OCI-LY7 (cell line): ENCODE data around the gene GNAO1. TPM values are rescaled to one million over a fixed set of nuclear protein-coding genes. Genes with fewer than 3 reads are reported as not detected.

Experiments
- BruUV-seq: library from RNA; stranded (reverse); fragments of 400-500 nt; replicated peaks from 2 replicates; lab custom pipeline; 2021; lab: Mats Ljungman, UMichigan
- CTCF ChIA-PET: fragments of 300-600 bp; sonication (Branson Sonifier 250); formaldehyde crosslinking; loops from one replicate; lab custom pipeline; 2022; ENCODE audit warnings: antibody characterized with exemption; ENCODE audit not compliant: unreplicated experiment; lab: Charles Lee
- POLR2A ChIA-PET: fragments of 300-600 bp; sonication (Branson Sonifier 250); formaldehyde crosslinking; loops from one replicate; lab custom pipeline; 2022; ENCODE audit warnings: antibody characterized with exemption; lab: Charles Lee
- DNase-seq: peaks from one replicate; pipeline ENCODE4 v3.0.0-alpha.2; 2015; ENCODE audit warnings: low spot score
- H2AFZ ChIP-seq: fragments of 200-600 bp; sonication (generic), shearing (Covaris generic); 2 replicates; pipeline ENCODE4 v1.6.1; 2014; ENCODE audit warnings: mild to moderate bottlenecking, antibody characterized with exemption, low read length, moderate library complexity
- H3K27ac ChIP-seq: fragments of 200-600 bp; sonication (generic); 2 replicates; pipeline ENCODE4 v1.5.1; 2014; ENCODE audit warnings: mixed run types, low read depth, mild to moderate bottlenecking, moderate library complexity, low read length, inconsistent platforms; ENCODE audit not compliant: poor library complexity, severe bottlenecking
- H3K36me3 ChIP-seq: fragments of 200-600 bp; sonication (generic); 2 replicates; pipeline ENCODE4 v1.6.1; 2014; ENCODE audit warnings: mild to moderate bottlenecking, antibody characterized with exemption, low read length, moderate library complexity, mixed read lengths; ENCODE audit not compliant: insufficient read depth
- H3K4me1 ChIP-seq: fragments of 200-600 bp; sonication (generic); 2 replicates; pipeline ENCODE4 v1.5.1; 2014; ENCODE audit warnings: mild to moderate bottlenecking, low read length; ENCODE audit not compliant: insufficient read depth, poor library complexity, severe bottlenecking
- H3K4me2 ChIP-seq: fragments of 200-600 bp; sonication (generic); 2 replicates; pipeline ENCODE4 v1.6.1; 2014; ENCODE audit warnings: mild to moderate bottlenecking, low read length
- H3K4me3 ChIP-seq: fragments of 200-600 bp; sonication (generic); 2 replicates; pipeline ENCODE4 v1.5.1; 2014; ENCODE audit warnings: mild to moderate bottlenecking, low read depth, low read length; ENCODE audit not compliant: poor library complexity, severe bottlenecking
- H3K79me2 ChIP-seq: fragments of 200-600 bp; sonication (generic); 2 replicates; pipeline ENCODE4 v1.6.1; 2016; ENCODE audit warnings: low read depth, mild to moderate bottlenecking, low read length, moderate library complexity, mixed read lengths; ENCODE audit not compliant: insufficient read depth
- H3K9me2 ChIP-seq: fragments of 200-600 bp; sonication (generic); 2 replicates; pipeline ENCODE4 v1.6.1; 2016; ENCODE audit warnings: mild to moderate bottlenecking, low read length, mixed read lengths; ENCODE audit not compliant: insufficient read depth
- H3K9me3 ChIP-seq: fragments of 200-600 bp; sonication (generic); 2 replicates; pipeline ENCODE4 v1.6.1; 2014; ENCODE audit warnings: mild to moderate bottlenecking, mixed run types, low read length, mixed read lengths
- H4K20me1 ChIP-seq: fragments of 200-600 bp; sonication (generic); 2 replicates; pipeline ENCODE4 v1.6.1; 2014; ENCODE audit warnings: mild to moderate bottlenecking, antibody characterized with exemption, low read length, moderate library complexity, mixed read lengths; ENCODE audit not compliant: insufficient read depth
- EZH2phosphoT487 ChIP-seq: fragments of 200-600 bp; sonication (generic); IDR thresholded peaks from 2 replicates; pipeline ENCODE4 v1.6.1; 2018; ENCODE audit warnings: low read depth, borderline replicate concordance, mild to moderate bottlenecking, mixed run types, antibody characterized with exemption, low read length, moderate library complexity, mixed read lengths
- intact Hi-C: fragments of 100-400 bp; cut with micrococcal nuclease; formaldehyde crosslinking; loops from one replicate; pipeline ENCODE4 v1.10.0; 2022; ENCODE audit not compliant: unreplicated experiment
- total RNA-seq, 2 experiments: library from RNA; depleted of rRNA in 1 of 2; stranded (reverse); fragments of >200 nt in 1 of 2; shearing (Covaris generic) in 1 of 2; gene quantifications; 2 replicates each; pipeline ENCODE4 v1.2.3, GENCODE V29; 2014 to 2022
- TF ChIP-seq, protein P1 (sequence below): fragments of 200-600 bp; sonication (generic); conservative IDR thresholded peaks from 2 replicates; pipeline ENCODE4 v1.5.1; 2014; ENCODE audit warnings: mild to moderate bottlenecking, antibody characterized with exemption, low read length, moderate library complexity, mixed read lengths

GNAO1 gene
- total RNA-seq, 2 experiments from 2014 or later = not detected

DNA sequence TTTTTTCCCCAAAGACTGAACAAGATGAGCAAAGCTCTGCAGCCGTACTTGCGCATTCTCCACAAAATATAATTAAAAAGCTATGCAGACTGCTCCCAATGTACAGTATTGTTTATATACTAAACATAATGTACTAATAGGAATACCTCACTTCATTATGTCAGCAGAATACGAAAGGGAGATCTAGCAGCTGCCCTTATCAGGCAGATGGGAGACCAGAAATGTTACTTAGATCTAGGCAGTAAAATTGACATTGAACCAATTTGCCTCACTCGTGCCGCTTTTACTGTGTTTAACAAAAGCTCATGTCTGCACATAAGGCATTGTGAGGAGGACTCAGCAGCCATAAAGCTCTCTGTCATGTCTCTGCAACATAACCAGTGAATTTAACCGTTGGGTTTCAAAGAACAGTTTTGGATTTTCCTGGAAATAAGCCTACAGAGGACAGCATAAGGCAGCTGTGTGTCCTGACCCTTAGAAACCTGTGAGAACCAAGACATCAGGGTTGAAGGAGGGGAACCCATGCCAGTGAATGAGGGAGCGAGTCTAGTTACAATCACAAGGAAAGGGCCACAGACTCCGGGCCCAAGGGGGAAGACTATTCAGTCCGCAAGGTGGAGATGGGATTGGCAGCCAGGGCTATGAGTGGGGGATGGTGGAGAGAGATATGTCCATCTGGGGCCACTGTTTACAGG, 71.4 kb downstream of the GNAO1 start:
- POLR2A ChIA-PET = interaction anchor here (1.2 kb wide), 1 partner anchor 8 kb away, joined by 3 read pairs; no protein-coding TSS in a partner anchor
- H3K4me2 ChIP-seq = no peak overlapping the region
- intact Hi-C loops = no loop called here
- no peaks in the 10 kb centered on the region for H3K79me2 ChIP-seq
- DNase-seq = no peak
- no peaks in the 10 kb centered on the region for H4K20me1 ChIP-seq
- no peaks in the 10 kb centered on the region for H3K9me3 ChIP-seq
- no TSS peak for BruUV-seq
- no peak for TF ChIP-seq EZH2phosphoT487
- TF ChIP-seq, protein P1, sequence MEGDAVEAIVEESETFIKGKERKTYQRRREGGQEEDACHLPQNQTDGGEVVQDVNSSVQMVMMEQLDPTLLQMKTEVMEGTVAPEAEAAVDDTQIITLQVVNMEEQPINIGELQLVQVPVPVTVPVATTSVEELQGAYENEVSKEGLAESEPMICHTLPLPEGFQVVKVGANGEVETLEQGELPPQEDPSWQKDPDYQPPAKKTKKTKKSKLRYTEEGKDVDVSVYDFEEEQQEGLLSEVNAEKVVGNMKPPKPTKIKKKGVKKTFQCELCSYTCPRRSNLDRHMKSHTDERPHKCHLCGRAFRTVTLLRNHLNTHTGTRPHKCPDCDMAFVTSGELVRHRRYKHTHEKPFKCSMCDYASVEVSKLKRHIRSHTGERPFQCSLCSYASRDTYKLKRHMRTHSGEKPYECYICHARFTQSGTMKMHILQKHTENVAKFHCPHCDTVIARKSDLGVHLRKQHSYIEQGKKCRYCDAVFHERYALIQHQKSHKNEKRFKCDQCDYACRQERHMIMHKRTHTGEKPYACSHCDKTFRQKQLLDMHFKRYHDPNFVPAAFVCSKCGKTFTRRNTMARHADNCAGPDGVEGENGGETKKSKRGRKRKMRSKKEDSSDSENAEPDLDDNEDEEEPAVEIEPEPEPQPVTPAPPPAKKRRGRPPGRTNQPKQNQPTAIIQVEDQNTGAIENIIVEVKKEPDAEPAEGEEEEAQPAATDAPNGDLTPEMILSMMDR = no peak
- CTCF ChIA-PET = interaction anchor here (0.6 kb wide), 1 partner anchor 1627 kb away, joined by 3 read pairs; no protein-coding TSS in a partner anchor
- H3K9me2 ChIP-seq = no peaks in the 10 kb centered on the region
- no peak overlapping the region for H3K27ac ChIP-seq
- no peaks in the 10 kb centered on the region for H3K4me1 ChIP-seq
- H2AFZ ChIP-seq = no peak overlapping the region
- H3K4me3 ChIP-seq = no peak overlapping the region
- no peaks in the 10 kb centered on the region for H3K36me3 ChIP-seq

DNA sequence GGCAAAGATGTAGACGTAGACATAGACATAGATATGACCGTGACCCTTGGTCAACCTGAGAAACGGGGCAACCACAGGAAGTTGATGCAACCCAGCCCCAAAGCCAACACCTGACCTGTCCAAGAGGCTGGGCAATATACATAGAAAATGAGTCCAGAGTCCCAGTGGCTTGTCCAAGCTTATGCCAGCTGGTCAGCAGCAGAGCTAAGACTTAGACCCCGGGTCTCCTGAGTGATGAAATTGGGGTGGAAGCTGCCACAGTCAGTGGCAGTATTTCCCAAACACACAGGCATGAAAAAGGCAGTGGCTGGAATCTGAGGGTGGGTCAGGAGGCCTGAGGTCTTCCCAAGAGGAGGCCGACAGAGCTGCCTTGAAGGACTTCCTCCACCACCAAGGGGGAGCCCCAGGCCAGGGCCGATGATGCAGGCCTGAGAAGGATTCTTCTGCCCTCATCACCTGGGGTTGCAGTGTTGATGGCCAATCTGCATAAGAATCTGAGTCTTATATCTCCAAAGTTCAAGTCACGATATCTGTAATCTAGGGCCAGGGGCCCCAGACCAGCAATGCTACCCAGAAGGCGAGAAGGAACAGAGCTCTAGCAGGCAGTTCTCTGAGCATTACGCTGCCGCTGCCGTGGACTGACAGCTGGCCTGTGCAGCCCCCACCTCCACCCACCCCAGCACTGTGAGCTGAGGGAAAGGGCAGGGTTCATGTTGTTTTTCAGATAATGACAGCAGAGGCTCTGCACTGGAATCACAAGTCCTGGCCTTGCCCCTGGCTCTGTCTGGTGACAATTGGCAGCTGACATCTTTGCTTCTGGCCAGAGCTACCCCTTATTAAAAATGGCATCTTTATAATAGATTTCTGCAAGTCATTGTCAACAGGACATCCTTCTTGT, 72.7 kb downstream of the GNAO1 start:
- POLR2A ChIA-PET = interaction anchor here (0.6 to 1.6 kb wide), 2 partner anchors 10 to 23 kb away, joined by 3 to 4 read pairs; no protein-coding TSS in a partner anchor
- TF ChIP-seq, protein P1 = no peak
- TF ChIP-seq EZH2phosphoT487 = no peak
- intact Hi-C loops = no loop called here
- CTCF ChIA-PET = no interaction called here
- H2AFZ ChIP-seq = no peak overlapping the region
- no peak overlapping the region for H3K4me2 ChIP-seq
- no peaks in the 10 kb centered on the region for H3K79me2 ChIP-seq
- no peak for DNase-seq
- H3K9me2 ChIP-seq = no peaks in the 10 kb centered on the region
- H3K4me1 ChIP-seq = no peaks in the 10 kb centered on the region
- H3K9me3 ChIP-seq = no peaks in the 10 kb centered on the region
- no TSS peak for BruUV-seq
- no peak overlapping the region for H3K4me3 ChIP-seq
- H3K36me3 ChIP-seq = no peaks in the 10 kb centered on the region
- H4K20me1 ChIP-seq = no peaks in the 10 kb centered on the region
- no peak overlapping the region for H3K27ac ChIP-seq
